Measurements from ENCODE around the gene RIOX2. TPM values are rescaled to one million over a fixed set of nuclear protein-coding genes. Genes with fewer than 3 reads are reported as not detected.

Gene RIOX2
- polyA plus RNA-seq, 3 donors: 15.3 to 18.7 (median 18.3) TPM

GRCh38 chr3:97969541-97969940 is 2.7 kb downstream of the RIOX2 start:
- peaks cover 19 to 24% of the 10 kb centered on the region in 2 donors for H3K36me3 ChIP-seq (replicated peaks in 1 of 2; ENCODE audit: control insufficient read depth in 1 of 2, insufficient read depth in 2 of 2, low read length in 2 of 2)
- no peak overlapping the region for H2AFZ ChIP-seq (ENCODE audit: insufficient read depth, low read depth, low read length, poor library complexity, severe bottlenecking)
- no peaks in the 10 kb centered on the region for H3K27me3 Mint-ChIP-seq (ENCODE audit: low read depth in 3 of 3)
- peaks cover 17 to 19% of the 10 kb centered on the region in 2 donors for H3K36me3 Mint-ChIP-seq
- H3K9ac ChIP-seq (ENCODE audit: insufficient read depth, low read length, poor library complexity, severe bottlenecking): no peak overlapping the region
- no peak for DNase-seq
- H3K4me1 Mint-ChIP-seq: peaks cover 45% of the 10 kb centered on the region
- no peaks in the 10 kb centered on the region for H3K27me3 ChIP-seq (ENCODE audit: control insufficient read depth in 2 of 2, insufficient read depth in 2 of 2, low read length in 2 of 2)
- no peaks in the 10 kb centered on the region for H3K9me3 ChIP-seq (replicated peaks in 1 of 2; ENCODE audit: control insufficient read depth in 1 of 2, insufficient read depth in 1 of 2, low read length in 2 of 2)
- no peak overlapping the region for H3K4me3 Mint-ChIP-seq
- H4K20me1 ChIP-seq (ENCODE audit: insufficient read depth, low read length): peaks cover 23% of the 10 kb centered on the region
- no peak for TF ChIP-seq CTCF (IDR thresholded peaks at IDR 0.05)
- peaks cover 29 to 34% of the 10 kb centered on the region in 2 donors for H3K4me1 ChIP-seq (ENCODE audit: control insufficient read depth in 1 of 2, insufficient read depth in 2 of 2, low read length in 2 of 2)
- H3K79me2 ChIP-seq (ENCODE audit: insufficient read depth, low read length): peaks cover 25% of the 10 kb centered on the region
- 100% methylated on average over 3 of the region's 5 CpGs for WGBS (ENCODE audit: insufficient coverage)
- no peak overlapping the region for H3K4me2 ChIP-seq (replicated peaks; ENCODE audit: extremely low read depth, low read length, poor library complexity, severe bottlenecking)
- H3K4me3 ChIP-seq (replicated peaks in 1 of 3; ENCODE audit: low read depth in 2 of 3, low read length in 3 of 3): no peak overlapping the region
- intact Hi-C loops (cut with micrococcal nuclease): no loop called here
- no peak overlapping the region for H3K27ac Mint-ChIP-seq
- peaks cover 0 to 2% (median 0%) of the 10 kb centered on the region in 7 donors for H3K9me3 Mint-ChIP-seq
- H3K27ac ChIP-seq (ENCODE audit: low read depth in 1 of 2, low read length in 2 of 2): no peak overlapping the region

GRCh38 chr3:97968376-97968775 is 3.9 kb downstream of the RIOX2 start:
- Histone ChIP-seq H3K27ac (ENCODE audit: low read depth in 1 of 2, low read length in 2 of 2) (no peak overlapping the region), H3K4me1 (ENCODE audit: control insufficient read depth in 1 of 2, insufficient read depth in 2 of 2, low read length in 2 of 2) (peaks cover 19 to 25% of the 10 kb centered on the region in 2 donors), H3K79me2 (ENCODE audit: insufficient read depth, low read length) (peaks cover 30% of the 10 kb centered on the region), H3K27me3 (ENCODE audit: control insufficient read depth in 2 of 2, insufficient read depth in 2 of 2, low read length in 2 of 2) (no peaks in the 10 kb centered on the region), H4K20me1 (ENCODE audit: insufficient read depth, low read length) (peaks cover 23% of the 10 kb centered on the region), H3K4me3 (replicated peaks in 1 of 3; ENCODE audit: low read depth in 2 of 3, low read length in 3 of 3) (no peak overlapping the region), H3K9me3 (replicated peaks in 1 of 2; ENCODE audit: control insufficient read depth in 1 of 2, insufficient read depth in 1 of 2, low read length in 2 of 2) (no peaks in the 10 kb centered on the region), H3K4me2 (replicated peaks; ENCODE audit: extremely low read depth, low read length, poor library complexity, severe bottlenecking) (no peak overlapping the region), H3K36me3 (replicated peaks in 1 of 2; ENCODE audit: control insufficient read depth in 1 of 2, insufficient read depth in 2 of 2, low read length in 2 of 2) (peaks cover 19 to 30% of the 10 kb centered on the region in 2 donors), H2AFZ (ENCODE audit: insufficient read depth, low read depth, low read length, poor library complexity, severe bottlenecking) (no peak overlapping the region), H3K9ac (ENCODE audit: insufficient read depth, low read length, poor library complexity, severe bottlenecking) (no peak overlapping the region)
- no peaks in the 10 kb centered on the region for H3K9me3 Mint-ChIP-seq
- no peak overlapping the region for H3K4me3 Mint-ChIP-seq
- TF ChIP-seq CTCF (IDR thresholded peaks at IDR 0.05): no peak
- peaks cover 17 to 27% of the 10 kb centered on the region in 2 donors for H3K36me3 Mint-ChIP-seq
- intact Hi-C loops (cut with micrococcal nuclease): no loop called here
- H3K27me3 Mint-ChIP-seq (ENCODE audit: low read depth in 3 of 3): no peaks in the 10 kb centered on the region
- no peak for DNase-seq
- H3K4me1 Mint-ChIP-seq: peaks cover 33% of the 10 kb centered on the region
- H3K27ac Mint-ChIP-seq: no peak overlapping the region
- whole genome bisulfite sequencing (ENCODE audit: insufficient coverage): no CpG with 5 or more reads among the region's 1 CpG

Measured in CD14-positive monocyte (primary cell).